GM12891 (cell line): ENCODE measurements around the gene WDR26.

Experiments
- POLR2A ChIP-seq: IDR thresholded peaks from 2 replicates; pipeline ENCODE4 v1.6.1; 2011; ENCODE audit warnings: low read depth, low read length, control low read depth
- POLR2AphosphoS5 ChIP-seq: IDR thresholded peaks from 2 replicates; pipeline ENCODE4 v1.6.1; 2011; ENCODE audit warnings: low read depth, low read length, control low read depth
- SPI1 ChIP-seq: IDR thresholded peaks from 2 replicates; pipeline ENCODE4 v1.6.1; 2011; ENCODE audit warnings: low read depth, low read length, control low read depth
- TAF1 ChIP-seq: IDR thresholded peaks from 2 replicates; pipeline ENCODE4 v1.6.1; 2011; ENCODE audit warnings: low read depth, low read length, control low read depth

DNA sequence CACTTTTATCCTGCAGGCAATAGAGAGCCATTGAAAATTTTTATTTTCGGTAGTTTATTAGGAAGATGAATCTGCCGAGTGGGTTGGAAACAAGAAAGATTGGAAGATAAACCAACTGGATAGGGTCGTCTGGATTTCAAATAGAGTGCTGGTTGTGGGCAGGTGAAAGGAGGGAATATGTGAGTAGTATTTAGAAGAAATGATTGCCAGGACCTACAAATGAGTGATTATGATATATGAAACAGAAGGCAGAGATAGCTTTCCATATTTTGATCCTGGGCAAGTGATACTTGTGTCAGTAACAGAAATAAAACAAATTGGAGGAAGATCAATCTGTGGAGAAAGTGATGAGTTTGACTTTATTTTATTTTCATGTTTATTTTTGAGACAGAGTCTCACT lies 75.4 kb downstream of the WDR26 start:
- TF ChIP-seq POLR2A: no peak
- TF ChIP-seq TAF1: no peak
- TF ChIP-seq SPI1: no peak
- TF ChIP-seq POLR2AphosphoS5: no peak
